PC-9 (cell line): ENCODE data around the gene LUC7L.

ENCODE experiments used
- EZH2 ChIP-seq: fragments of 200-600 bp; sonication (generic); IDR thresholded peaks from 2 replicates; pipeline ENCODE4 v1.8.0; 2017; ENCODE audit warnings: antibody characterized with exemption, low read depth
- TF ChIP-seq, protein P1 (sequence below): fragments of 200-600 bp; sonication (generic); conservative IDR thresholded peaks from 2 replicates; pipeline ENCODE4 v1.6.1; 2017; ENCODE audit warnings: mixed run types, antibody characterized with exemption, mild to moderate bottlenecking, moderate library complexity

DNA sequence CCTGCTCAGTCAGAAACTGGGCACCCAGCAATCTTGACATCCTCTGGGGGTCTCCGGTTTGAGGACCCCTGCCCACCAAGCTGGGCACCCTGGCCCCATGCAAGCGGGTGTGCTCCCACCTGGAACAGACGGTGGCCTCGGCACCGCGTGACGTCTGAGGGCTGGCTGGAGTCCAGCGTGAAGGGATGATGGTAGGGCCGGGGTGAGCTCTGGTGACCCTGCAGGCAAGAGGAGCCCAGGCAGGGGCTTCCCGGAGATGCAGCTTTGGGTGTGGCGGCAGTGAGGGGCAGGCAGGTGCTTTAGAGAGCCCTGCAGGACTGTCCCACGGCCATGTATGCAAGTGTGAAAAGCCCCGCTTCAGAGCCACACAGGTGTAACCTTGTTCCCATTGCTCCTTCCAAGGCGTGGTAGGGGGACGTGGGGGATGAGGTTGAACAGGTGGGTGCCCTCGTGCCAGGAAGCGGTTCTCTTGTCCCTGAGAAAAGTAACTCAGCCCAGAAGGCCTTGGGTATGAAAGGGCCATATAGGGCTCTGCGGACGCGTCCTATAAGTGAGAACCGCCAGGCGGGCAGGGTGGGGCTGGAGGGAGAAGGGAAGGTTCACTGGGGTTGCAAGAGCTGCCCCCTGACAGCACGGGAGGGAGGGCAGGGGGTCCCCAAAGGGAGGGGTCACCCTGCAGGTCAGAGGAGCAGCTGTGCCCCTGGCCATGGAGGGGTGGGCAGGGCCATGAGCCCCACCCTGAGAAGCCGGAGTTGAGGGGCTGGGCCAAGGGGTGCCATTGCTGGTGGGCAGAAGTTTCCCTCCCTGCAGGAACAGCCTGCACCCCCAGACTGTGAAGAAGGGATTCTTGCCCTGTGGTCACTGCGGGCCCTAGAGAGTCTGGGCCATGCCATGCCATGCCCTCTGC is 37.3 kb upstream of the LUC7L start:
- TF ChIP-seq, protein P1, sequence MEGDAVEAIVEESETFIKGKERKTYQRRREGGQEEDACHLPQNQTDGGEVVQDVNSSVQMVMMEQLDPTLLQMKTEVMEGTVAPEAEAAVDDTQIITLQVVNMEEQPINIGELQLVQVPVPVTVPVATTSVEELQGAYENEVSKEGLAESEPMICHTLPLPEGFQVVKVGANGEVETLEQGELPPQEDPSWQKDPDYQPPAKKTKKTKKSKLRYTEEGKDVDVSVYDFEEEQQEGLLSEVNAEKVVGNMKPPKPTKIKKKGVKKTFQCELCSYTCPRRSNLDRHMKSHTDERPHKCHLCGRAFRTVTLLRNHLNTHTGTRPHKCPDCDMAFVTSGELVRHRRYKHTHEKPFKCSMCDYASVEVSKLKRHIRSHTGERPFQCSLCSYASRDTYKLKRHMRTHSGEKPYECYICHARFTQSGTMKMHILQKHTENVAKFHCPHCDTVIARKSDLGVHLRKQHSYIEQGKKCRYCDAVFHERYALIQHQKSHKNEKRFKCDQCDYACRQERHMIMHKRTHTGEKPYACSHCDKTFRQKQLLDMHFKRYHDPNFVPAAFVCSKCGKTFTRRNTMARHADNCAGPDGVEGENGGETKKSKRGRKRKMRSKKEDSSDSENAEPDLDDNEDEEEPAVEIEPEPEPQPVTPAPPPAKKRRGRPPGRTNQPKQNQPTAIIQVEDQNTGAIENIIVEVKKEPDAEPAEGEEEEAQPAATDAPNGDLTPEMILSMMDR = no peak
- TF ChIP-seq EZH2 = no peak
